Endodermal cell (in vitro differentiated cells): ENCODE measurements around the gene PIKFYVE. TPM values are rescaled to one million over a fixed set of nuclear protein-coding genes. Genes with fewer than 3 reads are reported as not detected.

Source experiments
- DNase-seq: peaks from one replicate; pipeline ENCODE4 v3.0.0-alpha.2; 2017
- H3K27ac ChIP-seq: 2 replicates; pipeline ENCODE4 v1.5.1; 2013; ENCODE audit warnings: mild to moderate bottlenecking, low read depth, low read length, moderate library complexity
- H3K27me3 ChIP-seq: 2 replicates; pipeline ENCODE4 v1.6.1; 2013; ENCODE audit warnings: mild to moderate bottlenecking, low read length, moderate library complexity; ENCODE audit not compliant: insufficient read depth, control insufficient read depth, poor library complexity, severe bottlenecking
- H3K36me3 ChIP-seq: 2 replicates; pipeline ENCODE4 v1.7.0; 2013; ENCODE audit warnings: mild to moderate bottlenecking, low read length, moderate library complexity; ENCODE audit not compliant: control insufficient read depth, insufficient read depth
- H3K4me1 ChIP-seq: one replicate; pipeline ENCODE4 v1.7.0; 2013; ENCODE audit warnings: low read length; ENCODE audit not compliant: control insufficient read depth, insufficient read depth
- H3K4me3 ChIP-seq: 2 replicates; pipeline ENCODE4 v1.5.1; 2013; ENCODE audit warnings: mild to moderate bottlenecking, low read length, moderate library complexity
- H3K9ac ChIP-seq: 2 replicates; pipeline ENCODE4 v1.6.1; 2013; ENCODE audit warnings: mild to moderate bottlenecking, low read length, moderate library complexity; ENCODE audit not compliant: poor library complexity, severe bottlenecking; ENCODE audit errors: extremely low read depth
- H3K9me3 ChIP-seq: 2 replicates; pipeline ENCODE4 v1.6.1; 2013; ENCODE audit warnings: mild to moderate bottlenecking, low read length, moderate library complexity; ENCODE audit not compliant: control insufficient read depth
- H3K27ac Mint-ChIP-seq: 2 replicates; pipeline ENCODE4 v1.8.0; 2020; ENCODE audit warnings: mixed read lengths
- H3K27me3 Mint-ChIP-seq: 2 replicates; pipeline ENCODE4 v1.8.0; 2021; ENCODE audit warnings: mild to moderate bottlenecking, mixed read lengths; ENCODE audit not compliant: insufficient read depth
- H3K36me3 Mint-ChIP-seq: 2 replicates; pipeline ENCODE4 v1.8.0; 2020; ENCODE audit warnings: low read depth, mixed read lengths
- H3K4me1 Mint-ChIP-seq: 2 replicates; pipeline ENCODE4 v1.8.0; 2020; ENCODE audit warnings: mixed read lengths
- H3K4me3 Mint-ChIP-seq: 2 replicates; pipeline ENCODE4 v1.8.0; 2020; ENCODE audit warnings: mild to moderate bottlenecking, moderate library complexity, mixed read lengths
- H3K9me3 Mint-ChIP-seq: 2 replicates; pipeline ENCODE4 v1.8.0; 2020; ENCODE audit warnings: mild to moderate bottlenecking, mixed read lengths
- CTCF ChIP-seq: fragments of 200-600 bp; sonication (generic); conservative IDR thresholded peaks from 2 replicates; pipeline ENCODE4 v1.5.0; 2021; ENCODE audit warnings: antibody characterized with exemption, mild to moderate bottlenecking
- WGBS, 2 experiments: methylation state at CpG; one replicate each; pipeline versions ENCODE4 v1.1.5 to v1.1.7; 2013; ENCODE audit warnings: missing lambda C conversion rate in 2 of 2, mixed read lengths in 1 of 2; ENCODE audit not compliant: insufficient coverage in 1 of 2, insufficient read length in 1 of 2; 5-methylcytosine and 5-hydroxymethylcytosine counted together
- total RNA-seq, 2 donors: library from RNA; stranded (reverse); fragmentation: NEBNext Ultra II Directional in 1 of 2; extraction: Animal tissue kit (Norgen Biotek cat#: 25700) in 1 of 2; gene quantifications; 2 replicates in 1 of 2; 3 replicates in 1 of 2; pipeline ENCODE4 v1.2.1, GENCODE V29; 2021

The PIKFYVE gene
- total RNA-seq, 2 donors from 2014 or later: 34.9 to 41.2 TPM

GRCh38 chr2:208406474-208407451 lies 140.7 kb downstream of the PIKFYVE start, which contains the start of gene PTH2R:
Gene PTH2R (plus strand): TSS chr2:208406792. CDS start chr2:208407044, 252 bp downstream.
- Histone ChIP-seq H3K27ac (no peak within 1 kb of the TSS), H3K4me1 (no peaks in the 10 kb centered on the region), H3K27me3 (peaks cover 49% of the 10 kb centered on the region), H3K4me3 (peak within 1 kb of the TSS; percentile 78), H3K9ac (no peak within 1 kb of the TSS), H3K36me3 (no peaks in the 10 kb centered on the region), H3K9me3 (no peaks in the 10 kb centered on the region)
- Mint-ChIP-seq H3K27me3 (peaks cover 36% of the 10 kb centered on the region), H3K27ac (no peak within 1 kb of the TSS), H3K4me1 (peaks cover 8% of the 10 kb centered on the region), H3K36me3 (no peaks in the 10 kb centered on the region), H3K4me3 (peak within 1 kb of the TSS; percentile 54), H3K9me3 (no peaks in the 10 kb centered on the region)
- TF ChIP-seq CTCF: peak; percentile 47
- DNase-seq: peak; percentile 87
- WGBS, 2 experiments: 10 to 11% methylated on average over 18 to 82 of the region's 82 CpGs

- Histone ChIP-seq H3K27ac (no peak overlapping the region), H3K9ac (no peak overlapping the region), H3K9me3 (peaks cover 5% of the 10 kb centered on the region), H3K4me3 (peak overlapping the region; percentile 78), H3K4me1 (no peaks in the 10 kb centered on the region), H3K27me3 (peaks cover 44% of the 10 kb centered on the region), H3K36me3 (no peaks in the 10 kb centered on the region)
- H3K4me3 Mint-ChIP-seq: peak overlapping the region; percentile 54
- H3K36me3 Mint-ChIP-seq: no peaks in the 10 kb centered on the region
- WGBS, 2 experiments: 31 to 32% methylated on average over 4 to 9 of the region's 9 CpGs
- TF ChIP-seq CTCF: peak; percentile 79
- H3K27ac Mint-ChIP-seq: no peak overlapping the region
- H3K27me3 Mint-ChIP-seq: peaks cover 36% of the 10 kb centered on the region
- peaks cover 3% of the 10 kb centered on the region for H3K9me3 Mint-ChIP-seq
- peak; percentile 69 for DNase-seq
- H3K4me1 Mint-ChIP-seq: peaks cover 8% of the 10 kb centered on the region
Observed at GRCh38 chr2:208407667-208408066, 141.6 kb downstream of the PIKFYVE start.

Other genes starting within 250 kb of the PIKFYVE start
- gene PLEKHM3, start 240.7 kb upstream of the PIKFYVE start, total RNA-seq: 10 to 100 TPM; 13.3 to 17.9 TPM
- gene CRYGD, start 141.7 kb upstream of the PIKFYVE start, total RNA-seq: 1 to 10 TPM in 1 of 2 donors, not detected in 1; 2.2 TPM
- not detected for gene CRYGC, start 136.4 kb upstream of the PIKFYVE start, total RNA-seq
- gene CRYGB, start 120.1 kb upstream of the PIKFYVE start, total RNA-seq: under 1 TPM in 1 of 2 donors, not detected in 1; 0.46 TPM
- gene CRYGA, start 102.7 kb upstream of the PIKFYVE start, total RNA-seq: not detected
- under 1 TPM in 1 of 2 donors, not detected in 1; 0.55 TPM for gene C2orf80, start 76.2 kb upstream of the PIKFYVE start, total RNA-seq
- 100 to 1,000 TPM; 305 to 431 TPM for gene IDH1, start 11.2 kb upstream of the PIKFYVE start, total RNA-seq
- under 1 TPM in 1 of 2 donors, not detected in 1; 0.37 TPM for gene PTH2R, start 140.5 kb downstream of the PIKFYVE start, total RNA-seq